Raji (cell line): ENCODE results near the gene DAAM1.
A peak's percentile ranks its signal among the peaks of the same experiment; 100 is the strongest.

ENCODE experiments used
- POLR2A ChIP-seq: IDR thresholded peaks from 2 replicates; pipeline ENCODE4 v1.6.1; 2011; ENCODE audit warnings: low read depth, low read length, control low read depth; ENCODE audit not compliant: insufficient read depth

DAAM1 gene

DNA sequence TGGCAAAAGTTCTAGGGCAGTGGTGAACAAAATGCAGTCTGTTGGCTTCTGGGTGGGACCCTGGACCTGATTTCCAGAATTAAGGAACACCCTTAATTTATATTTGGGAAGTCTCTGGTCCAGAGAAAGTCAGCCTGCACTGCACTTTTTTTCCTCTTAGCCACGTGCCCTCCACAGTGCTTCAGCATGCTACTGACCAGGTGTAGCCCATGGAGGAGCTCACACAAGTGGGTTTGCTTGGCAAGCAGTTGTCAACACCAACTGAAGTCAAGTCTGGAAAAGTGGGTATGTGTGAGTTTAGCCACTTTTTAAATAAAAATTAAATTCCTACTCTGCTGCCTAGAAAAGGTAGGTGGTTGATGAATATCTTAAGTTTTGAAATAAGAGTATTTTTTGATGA lies 111.3 kb downstream of the DAAM1 start:
- no peak for TF ChIP-seq POLR2A

DNA sequence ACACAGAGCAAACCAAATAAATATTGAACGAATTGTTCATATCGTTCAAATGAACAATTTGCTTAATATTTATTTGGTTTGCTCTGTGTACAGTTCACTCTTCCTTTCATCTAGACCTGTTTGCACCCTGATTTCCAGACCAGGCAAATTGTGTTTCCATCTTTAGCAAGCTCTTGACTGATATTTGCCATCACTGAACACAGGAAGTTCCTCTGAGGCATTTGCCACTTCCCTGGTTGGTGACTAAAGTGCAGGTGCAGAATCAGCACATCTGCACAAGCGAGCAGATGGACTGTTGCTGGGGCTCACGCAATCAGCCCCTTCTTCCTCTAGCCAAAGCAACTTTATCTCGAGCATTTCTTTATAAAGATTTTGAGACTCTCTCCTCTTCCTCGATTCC lies 112.9 kb downstream of the DAAM1 start:
- peak; percentile 28; the same call in 1 of the 2 replicates for TF ChIP-seq POLR2A

DNA sequence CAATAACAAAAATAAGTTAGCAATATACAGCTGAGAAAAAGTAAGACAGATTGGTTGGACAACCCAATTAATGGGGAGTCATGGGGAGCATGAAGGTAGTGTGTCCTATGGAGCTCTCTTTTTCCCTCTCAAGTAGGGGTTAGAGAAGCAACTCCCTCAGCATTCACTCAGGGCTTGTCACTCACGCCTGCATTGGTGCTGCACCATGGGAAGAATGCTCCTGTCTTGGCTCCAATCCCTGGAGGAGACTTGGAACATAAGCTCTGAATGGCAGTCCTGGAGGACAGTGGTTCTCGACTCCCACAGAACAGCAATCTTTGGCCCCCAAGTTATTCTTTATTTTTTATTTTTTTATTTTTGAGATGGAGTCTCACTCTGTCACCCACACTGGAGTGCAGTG lies 113.8 kb downstream of the DAAM1 start:
- no peak for TF ChIP-seq POLR2A

DNA sequence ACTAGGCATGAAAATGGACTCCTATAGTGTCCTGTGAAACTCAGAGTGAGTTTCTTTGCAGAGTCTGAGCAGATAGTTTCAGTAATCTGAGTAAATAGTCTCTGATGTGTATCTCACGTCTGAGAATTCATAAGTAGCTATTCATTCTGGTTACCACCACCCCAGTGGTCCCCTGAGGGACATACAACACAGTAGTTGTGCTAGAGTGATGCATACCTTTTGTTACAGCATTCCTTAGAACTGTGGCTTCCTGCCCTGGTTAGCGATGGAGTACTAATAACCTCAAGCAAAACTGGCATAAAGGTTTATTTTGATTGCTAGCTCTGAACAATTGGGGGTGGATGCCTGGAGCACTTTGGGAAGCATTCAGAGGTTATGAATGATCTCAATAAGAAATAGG lies 114.7 kb downstream of the DAAM1 start:
- no peak for TF ChIP-seq POLR2A

DNA sequence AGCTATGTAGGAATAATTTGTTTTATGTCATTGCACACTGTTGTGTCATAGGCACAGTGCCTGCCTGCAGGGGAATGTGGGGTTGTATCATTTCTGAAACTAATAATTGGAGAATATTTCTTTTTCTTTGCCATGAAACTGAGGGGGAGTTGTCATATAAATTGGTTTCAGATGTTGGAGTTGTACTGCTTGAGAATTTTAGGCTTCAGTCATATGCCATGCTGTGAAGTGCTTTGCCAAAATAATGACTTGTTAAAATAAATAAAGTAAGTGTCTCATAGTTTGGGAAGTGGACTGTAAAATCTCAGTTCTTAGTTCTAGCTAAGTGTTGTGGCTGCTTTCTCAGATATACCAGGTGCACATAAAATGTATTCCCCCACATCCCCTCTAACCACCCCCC lies 116.8 kb downstream of the DAAM1 start:
- TF ChIP-seq POLR2A, result no peak

DNA sequence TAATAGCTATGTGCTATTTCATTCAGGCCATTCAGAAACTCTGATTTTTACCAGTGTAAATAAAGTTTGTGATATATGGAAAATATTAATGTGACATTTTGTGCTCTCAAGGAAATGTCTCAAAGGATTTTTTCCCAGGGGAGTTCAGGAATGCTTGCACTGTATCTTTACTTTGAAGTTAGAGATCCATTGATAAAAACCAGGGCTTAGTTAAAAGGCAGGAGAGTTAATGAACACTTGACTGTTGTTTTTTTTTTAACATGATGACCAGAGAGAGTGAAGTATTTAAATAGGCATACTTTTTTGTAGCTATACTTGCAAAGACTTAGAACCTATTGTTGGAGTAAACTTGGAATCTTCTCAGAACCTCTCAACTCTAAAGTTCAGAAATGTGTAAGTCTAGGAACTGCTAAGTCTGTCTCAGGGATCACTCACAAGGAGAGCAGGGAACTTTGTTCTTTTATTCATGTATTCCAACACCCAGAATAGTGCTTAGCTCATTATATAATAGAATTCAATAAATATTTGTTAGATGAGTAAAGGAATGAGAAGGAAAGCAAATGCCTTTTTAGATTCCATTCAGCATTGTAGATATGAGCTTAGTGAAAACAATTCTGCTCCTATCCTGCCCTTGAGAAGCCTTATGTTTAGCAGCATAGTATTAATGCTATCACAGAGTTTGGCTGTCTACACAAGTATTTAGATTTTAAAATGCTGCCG lies 117.5 kb downstream of the DAAM1 start:
- no peak for TF ChIP-seq POLR2A

DNA sequence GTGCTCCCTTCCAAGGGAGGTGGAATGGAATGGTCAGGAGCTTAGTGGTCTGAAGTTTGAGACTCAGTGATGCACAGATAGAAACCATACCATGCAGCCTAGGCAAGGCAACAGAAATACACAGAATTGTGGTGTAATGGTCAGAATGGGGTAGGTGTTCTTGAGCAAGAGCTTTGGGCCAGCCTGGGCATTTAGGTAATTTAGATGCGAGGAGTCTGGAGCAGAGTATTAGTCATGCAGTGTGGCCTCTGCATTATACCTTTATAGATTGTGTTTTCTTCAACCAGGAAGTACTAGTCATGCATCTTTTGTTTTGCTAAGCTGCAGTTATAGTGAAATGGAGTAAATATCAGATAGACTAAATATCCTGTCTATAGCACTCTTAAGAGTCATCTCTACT lies 118.3 kb downstream of the DAAM1 start:
- TF ChIP-seq POLR2A, result no peak

DNA sequence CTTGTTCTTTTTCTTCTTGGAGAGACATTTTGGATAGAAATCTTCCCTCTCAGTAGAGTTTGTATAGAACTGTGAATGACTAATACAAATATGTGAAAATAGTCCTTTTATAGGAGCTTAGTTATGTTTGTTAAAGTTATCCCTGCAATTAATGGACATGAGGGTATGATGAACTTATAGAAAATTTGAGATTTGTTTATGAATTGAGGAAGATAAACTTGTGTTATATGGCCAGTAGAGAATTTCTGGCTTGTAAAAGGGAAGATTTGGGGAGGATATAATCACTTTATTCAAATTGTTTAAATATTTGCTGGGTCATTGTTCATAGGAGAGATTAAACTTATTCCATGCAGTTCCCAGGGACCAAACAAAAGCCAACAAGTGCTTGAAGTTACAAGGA lies 119.6 kb downstream of the DAAM1 start:
- no peak for TF ChIP-seq POLR2A

DNA sequence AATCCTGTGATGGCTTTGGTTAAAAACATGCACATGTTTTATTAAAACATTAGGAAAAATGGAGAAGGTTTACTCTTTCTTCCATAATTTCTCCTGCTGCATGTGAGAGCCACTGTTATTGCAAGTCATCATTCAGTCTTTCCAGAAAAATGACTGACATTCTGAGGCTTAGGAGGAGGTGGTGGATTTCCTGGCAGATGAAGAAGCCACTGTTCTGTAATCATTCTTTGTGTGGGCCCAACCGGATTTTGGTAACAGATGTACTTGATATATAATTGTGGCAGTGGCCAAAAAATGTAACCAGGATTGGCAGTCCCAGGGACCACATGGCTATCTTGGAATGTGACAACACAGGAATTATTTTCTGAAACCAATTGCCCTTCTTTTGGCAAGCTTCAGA lies 120.2 kb downstream of the DAAM1 start:
- no peak for TF ChIP-seq POLR2A

DNA sequence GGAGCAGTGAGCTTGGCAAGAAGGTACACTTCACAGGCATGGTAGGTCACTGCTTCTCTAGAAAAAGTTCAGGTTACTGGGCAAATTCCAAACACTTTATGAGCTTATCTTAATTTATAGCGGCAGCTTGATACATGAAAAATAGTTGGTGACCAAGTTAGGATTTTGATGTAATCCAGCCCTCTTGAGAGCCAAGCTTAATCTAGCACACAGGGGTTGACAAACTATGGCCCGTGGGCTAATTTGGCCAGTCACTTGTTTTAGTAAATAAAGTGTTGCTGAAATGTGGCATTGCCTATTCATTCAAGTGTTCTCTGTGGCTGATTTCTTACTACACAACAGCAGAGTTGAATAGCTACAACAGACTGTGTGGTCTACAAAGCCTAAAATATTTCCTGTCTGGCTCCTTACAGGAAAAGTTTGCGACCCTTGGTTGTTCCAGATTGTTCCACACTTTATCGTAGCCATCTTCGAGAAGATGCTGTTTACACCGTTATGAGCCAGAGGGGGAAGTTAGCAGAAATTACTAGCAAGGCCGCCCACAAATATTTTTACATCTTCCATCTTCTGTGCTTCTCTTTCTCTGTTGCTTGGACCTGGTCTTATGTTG lies 120.9 kb downstream of the DAAM1 start:
- TF ChIP-seq POLR2A, result no peak

DNA sequence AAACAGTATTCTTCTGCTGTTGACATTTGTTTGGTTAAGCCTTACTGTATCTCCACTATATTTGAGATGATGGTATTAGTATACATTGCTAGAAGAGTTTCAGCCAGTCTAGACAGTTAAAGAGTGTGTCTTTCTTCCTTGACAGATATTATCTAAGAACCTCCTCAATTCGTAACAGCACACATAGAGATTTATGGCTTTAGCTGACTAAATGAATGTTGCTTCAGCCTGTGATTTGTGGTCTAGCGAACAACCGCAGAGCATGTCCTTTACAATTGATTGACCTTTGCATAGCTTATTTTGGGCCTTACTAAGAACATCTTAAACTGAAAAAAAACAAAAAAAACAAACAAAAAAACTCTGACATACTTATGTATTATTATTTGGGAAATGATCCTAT lies 122.2 kb downstream of the DAAM1 start:
- TF ChIP-seq POLR2A, result no peak

DNA sequence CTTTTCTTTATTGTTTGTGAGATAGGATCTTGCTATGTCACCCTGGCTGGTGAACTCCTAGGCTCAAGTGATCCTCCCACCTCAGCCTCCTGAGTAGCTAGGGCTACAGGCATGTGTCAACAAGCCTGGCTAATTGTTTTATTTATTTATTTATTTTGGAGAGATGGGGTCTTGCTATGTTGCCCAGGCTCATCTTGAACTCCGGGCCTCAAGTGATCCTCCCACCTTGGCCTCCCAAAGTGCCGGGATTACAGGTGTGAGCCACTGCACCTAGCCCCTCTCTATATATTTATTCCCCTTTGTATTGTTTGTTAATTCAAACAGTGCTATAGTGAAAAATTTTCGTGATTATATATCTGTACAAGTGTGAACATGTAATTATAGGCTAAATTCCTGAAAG lies 123.3 kb downstream of the DAAM1 start:
- no peak for TF ChIP-seq POLR2A

DNA sequence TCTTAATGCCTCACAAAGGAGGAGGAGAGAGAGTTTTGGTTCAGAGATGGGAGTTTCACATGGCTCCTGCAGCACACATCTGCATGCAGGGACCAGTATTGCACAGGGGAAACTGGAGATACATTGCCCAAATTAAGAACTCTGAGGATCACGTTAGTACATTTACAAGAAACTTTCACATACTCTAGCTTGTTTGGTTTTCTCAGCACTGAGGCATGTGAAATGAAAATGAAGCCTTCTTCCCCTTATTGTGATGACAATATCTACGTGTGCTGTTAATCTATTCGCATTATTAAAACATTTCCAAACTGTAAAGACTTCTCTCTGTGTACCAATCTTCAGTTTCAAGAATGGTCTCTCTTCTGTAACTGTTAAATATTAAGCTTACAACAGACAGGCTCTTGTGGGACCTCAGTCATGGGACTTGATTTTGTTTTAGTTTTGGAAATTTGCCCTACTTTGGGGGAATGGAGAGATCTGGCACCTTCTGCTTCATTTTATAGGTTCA lies 124.7 kb downstream of the DAAM1 start:
- TF ChIP-seq POLR2A, result no peak

DNA sequence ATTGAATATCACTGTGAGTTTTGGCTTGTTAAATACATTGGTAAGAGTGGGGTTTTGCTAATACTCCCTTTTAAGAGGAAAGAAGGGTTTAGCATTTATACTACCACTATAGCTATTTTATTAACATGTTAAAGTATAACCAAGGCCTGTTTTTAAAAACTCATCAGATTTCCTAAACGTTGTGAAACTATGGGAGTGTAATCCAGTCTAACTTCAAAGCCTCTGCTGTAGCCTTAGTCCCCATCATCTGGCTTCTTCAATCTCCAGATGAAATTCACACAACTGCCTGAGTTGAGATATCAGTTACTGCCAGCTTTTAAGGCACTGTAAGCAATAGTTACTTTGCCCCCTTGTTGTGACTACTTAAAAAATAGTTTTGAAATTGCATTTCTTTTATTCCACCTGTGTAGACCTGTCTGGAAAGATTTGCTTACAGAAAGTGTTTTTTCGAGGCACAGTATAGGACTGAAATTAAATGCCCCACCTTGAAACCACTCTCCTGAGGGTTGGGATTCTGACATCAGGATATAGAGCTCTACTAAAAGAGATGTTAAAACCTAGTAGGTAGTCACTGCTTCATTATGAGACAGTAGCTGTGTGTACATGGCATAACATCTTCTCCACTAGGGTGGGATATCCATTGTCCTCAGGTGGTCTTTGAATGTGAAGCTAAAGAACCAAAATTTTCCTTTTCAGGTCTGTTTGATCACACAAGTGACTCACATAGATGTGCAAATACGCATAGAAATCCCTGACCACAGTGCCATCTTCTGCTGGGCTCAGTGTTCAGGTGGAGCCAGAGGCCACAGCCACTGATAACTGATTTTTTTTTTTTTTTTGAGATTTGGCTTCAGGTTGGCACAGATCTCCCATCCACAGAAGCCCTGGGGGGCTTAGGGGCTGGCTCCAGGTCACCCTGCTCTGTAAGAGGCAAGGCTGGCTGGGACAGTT lies 125.5 kb downstream of the DAAM1 start:
- no peak for TF ChIP-seq POLR2A

DNA sequence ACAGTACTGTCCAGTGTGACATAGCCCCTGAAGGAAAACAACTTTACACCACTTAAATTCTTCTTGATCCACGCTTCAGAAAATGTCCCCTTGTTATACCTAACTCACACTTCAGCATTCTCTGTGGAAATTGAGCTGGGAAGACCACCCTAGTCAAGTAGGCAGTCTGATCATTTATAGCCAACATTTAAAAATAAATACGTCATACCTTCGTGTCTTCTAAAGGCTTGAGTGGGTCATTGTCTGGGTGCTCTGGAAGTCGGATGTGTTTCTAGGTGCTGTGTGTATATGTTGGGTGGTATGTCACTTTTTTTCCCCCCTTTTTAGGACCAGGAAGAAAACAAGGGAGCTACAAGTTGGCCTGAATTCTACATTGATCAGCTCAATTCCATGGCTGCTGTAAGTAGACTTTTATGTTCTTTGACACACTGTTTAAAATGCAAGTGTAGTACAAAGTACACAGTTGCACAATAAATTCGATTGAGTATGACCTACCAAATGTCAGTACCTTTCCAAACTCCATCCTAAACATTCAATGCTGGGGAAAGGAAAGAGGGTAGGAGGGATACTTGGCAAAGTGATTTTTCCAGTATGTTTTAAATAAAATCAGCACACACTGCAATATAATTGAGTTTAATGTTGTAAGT lies 126.6 kb downstream of the DAAM1 start:
- TF ChIP-seq POLR2A, result no peak
